Peyer's patch (tissue), 4 donors: ENCODE data around the gene PALD1. TPM values are rescaled to one million over a fixed set of nuclear protein-coding genes. Genes with fewer than 3 reads are reported as not detected.

Experiments
- DNase-seq, 3 donors: peaks; one replicate each; pipeline ENCODE4 v3.0.0-alpha.2; 2017 to 2019
- H3K27ac ChIP-seq, 4 donors: fragments of 200-600 bp; sonication (generic); one replicate each; pipeline ENCODE4 v1.5.1; 2016 to 2019
- H3K27me3 ChIP-seq, 2 donors: fragments of 200-600 bp; sonication (generic); one replicate each; pipeline ENCODE4 v1.5.1; 2019
- H3K36me3 ChIP-seq, 3 donors: fragments of 200-600 bp; sonication (generic); one replicate each; pipeline ENCODE4 v1.5.1; 2016 to 2019
- H3K4me1 ChIP-seq, 4 donors: fragments of 200-600 bp; sonication (generic); one replicate each; pipeline ENCODE4 v1.5.1; 2016 to 2019
- H3K4me3 ChIP-seq, 4 donors: fragments of 200-600 bp; sonication (generic); 1 replicate in 3 of 4; 2 replicates in 1 of 4; pipeline ENCODE4 v1.5.1; 2016 to 2019; ENCODE audit warnings: mild to moderate bottlenecking in 1 of 4
- H3K9me3 ChIP-seq, 4 donors: fragments of 200-600 bp; sonication (generic); one replicate each; pipeline ENCODE4 v1.5.1; 2016 to 2019; ENCODE audit warnings: mild to moderate bottlenecking in 1 of 4
- POLR2A ChIP-seq, 2 donors: fragments of 450-650 bp; IDR thresholded peaks; one replicate each; pipeline ENCODE4 v1.5.1; 2017; ENCODE audit warnings: antibody characterized with exemption in 2 of 2, mild to moderate bottlenecking in 2 of 2, moderate library complexity in 2 of 2
- total RNA-seq, 4 donors: library from RNA; depleted of rRNA; stranded (reverse); fragments of >200 nt; gene quantifications; one replicate each; pipeline ENCODE4 v1.1.0, GENCODE V29; 2016
- TF ChIP-seq, protein P1 (sequence below), 6 experiments: fragments of 450-650 bp in 4 of 6; fragments of 200-600 bp in 2 of 6; sonication (generic) in 1 of 6; IDR thresholded peaks; one replicate each; pipeline ENCODE4 v1.5.1; 2017 to 2019; ENCODE audit warnings: antibody characterized with exemption in 6 of 6, mild to moderate bottlenecking in 3 of 6, moderate library complexity in 1 of 6

PALD1 gene
- total RNA-seq, 4 donors from 2014 or later = 1.2 to 15.7 (median 3.6) TPM

DNA sequence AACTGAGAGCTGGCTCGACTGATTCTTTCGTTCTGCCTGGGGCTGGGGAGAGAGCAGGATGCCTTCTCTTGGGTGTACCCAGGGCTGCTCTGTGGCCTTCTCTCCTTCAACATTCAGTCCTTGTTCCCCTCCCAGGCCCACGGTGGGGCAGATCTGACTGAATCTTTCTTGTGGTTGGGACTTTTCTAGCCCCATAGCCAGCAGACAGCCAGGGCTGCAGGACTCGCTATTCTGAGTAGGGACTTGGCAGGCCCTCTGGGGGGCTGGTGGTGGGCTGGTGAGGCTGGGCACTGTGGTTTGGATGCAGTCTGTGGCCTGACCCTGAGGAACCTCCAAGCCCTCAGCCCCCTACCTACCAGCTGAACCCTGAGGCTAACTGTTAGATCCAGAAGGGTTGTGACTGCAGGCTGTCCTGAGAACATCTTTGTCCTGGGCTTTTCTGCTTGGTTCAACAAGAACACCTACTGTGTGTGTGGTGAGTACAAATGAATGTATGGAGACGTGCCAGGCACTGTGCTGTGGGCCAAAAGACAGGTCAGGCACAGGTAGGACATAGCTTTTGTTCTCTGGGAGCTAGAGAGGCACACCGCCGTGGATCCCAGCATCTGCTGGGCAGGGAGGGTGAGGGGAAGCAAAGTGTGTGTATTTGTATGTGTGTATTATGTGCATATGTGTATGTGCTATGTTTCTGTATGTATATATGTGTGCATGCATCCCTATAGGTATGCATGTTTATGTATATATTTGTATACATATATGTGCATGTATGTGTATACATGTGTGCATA is 2.1 kb upstream of the PALD1 start:
- no peak for DNase-seq
- H3K9me3 ChIP-seq = no peaks in the 10 kb centered on the region
- peaks cover 0 to 36% (median 27%) of the 10 kb centered on the region in 4 donors for H3K4me1 ChIP-seq
- no peak overlapping the region for H3K4me3 ChIP-seq
- H3K36me3 ChIP-seq = no peaks in the 10 kb centered on the region
- no peak overlapping the region for H3K27ac ChIP-seq
- TF ChIP-seq, protein P1, sequence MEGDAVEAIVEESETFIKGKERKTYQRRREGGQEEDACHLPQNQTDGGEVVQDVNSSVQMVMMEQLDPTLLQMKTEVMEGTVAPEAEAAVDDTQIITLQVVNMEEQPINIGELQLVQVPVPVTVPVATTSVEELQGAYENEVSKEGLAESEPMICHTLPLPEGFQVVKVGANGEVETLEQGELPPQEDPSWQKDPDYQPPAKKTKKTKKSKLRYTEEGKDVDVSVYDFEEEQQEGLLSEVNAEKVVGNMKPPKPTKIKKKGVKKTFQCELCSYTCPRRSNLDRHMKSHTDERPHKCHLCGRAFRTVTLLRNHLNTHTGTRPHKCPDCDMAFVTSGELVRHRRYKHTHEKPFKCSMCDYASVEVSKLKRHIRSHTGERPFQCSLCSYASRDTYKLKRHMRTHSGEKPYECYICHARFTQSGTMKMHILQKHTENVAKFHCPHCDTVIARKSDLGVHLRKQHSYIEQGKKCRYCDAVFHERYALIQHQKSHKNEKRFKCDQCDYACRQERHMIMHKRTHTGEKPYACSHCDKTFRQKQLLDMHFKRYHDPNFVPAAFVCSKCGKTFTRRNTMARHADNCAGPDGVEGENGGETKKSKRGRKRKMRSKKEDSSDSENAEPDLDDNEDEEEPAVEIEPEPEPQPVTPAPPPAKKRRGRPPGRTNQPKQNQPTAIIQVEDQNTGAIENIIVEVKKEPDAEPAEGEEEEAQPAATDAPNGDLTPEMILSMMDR (IDR thresholded peaks at IDR 0.05) = no peak
- no peaks in the 10 kb centered on the region for H3K27me3 ChIP-seq

DNA sequence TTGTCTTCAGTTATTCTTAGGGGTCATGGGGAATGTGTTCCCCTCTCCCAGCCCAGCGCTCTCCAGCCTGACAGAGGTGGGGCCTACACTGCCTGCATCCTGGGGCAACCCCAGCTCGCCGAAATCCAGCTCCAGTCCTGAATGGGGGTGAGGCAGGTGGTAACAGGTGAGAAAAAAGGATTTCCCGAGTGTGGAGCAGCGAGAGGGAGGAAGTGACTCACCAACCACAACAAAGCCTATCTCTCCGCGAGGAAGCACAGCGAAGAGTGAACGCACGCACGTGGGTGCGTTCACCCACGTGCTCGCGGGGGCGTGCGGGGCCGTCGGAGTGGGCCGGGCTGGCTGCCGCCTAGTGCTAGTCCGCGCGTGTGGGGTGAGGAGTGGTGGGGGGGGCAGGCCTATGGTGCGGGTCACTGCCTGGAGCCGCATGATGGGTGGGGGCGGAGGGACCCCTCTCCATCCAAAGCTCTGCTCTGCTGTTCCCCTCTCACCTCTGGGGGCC is 855 bp upstream of the PALD1 start:
- peak in 2 of 3 donors; percentile 59 to 74 for DNase-seq
- Histone ChIP-seq H3K27me3 (no peaks in the 10 kb centered on the region), H3K4me3 (peak overlapping the region; percentile 54 to 77 (median 64)), H3K9me3 (no peaks in the 10 kb centered on the region), H3K27ac (peak overlapping the region in 2 of 4 donors; percentile 72 to 75), H3K36me3 (no peaks in the 10 kb centered on the region), H3K4me1 (peaks cover 0 to 46% (median 27%) of the 10 kb centered on the region in 4 donors)
- TF ChIP-seq, protein P1 (IDR thresholded peaks at IDR 0.05) = no peak
- TF ChIP-seq POLR2A (IDR thresholded peaks at IDR 0.05) = no peak

DNA sequence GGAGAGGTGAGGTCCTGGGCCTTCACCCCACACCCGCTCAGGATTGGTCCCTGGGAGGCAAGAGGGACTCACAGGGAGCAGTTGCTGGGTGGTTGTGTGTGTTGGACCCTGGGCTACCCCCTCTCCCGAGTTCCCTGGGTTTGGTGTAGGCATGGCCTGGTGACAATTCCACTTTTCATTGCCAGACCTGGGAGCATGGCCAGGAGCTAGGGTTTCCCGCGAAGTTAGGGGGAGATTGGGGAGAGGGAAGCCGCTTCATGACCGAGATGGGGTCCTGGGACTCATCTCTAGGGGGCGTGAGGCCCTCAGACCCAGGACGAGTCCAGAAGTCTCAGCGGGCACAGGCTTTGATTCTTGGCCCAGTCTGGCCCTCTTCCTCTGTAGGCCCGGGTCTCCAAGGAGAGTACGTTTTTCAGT is 606 bp downstream of the PALD1 start:
- H3K27ac ChIP-seq = peak overlapping the region; percentile 40 to 75 (median 58)
- no peaks in the 10 kb centered on the region for H3K27me3 ChIP-seq
- H3K4me1 ChIP-seq = peaks cover 0 to 57% (median 27%) of the 10 kb centered on the region in 4 donors
- no peaks in the 10 kb centered on the region for H3K36me3 ChIP-seq
- H3K9me3 ChIP-seq = no peaks in the 10 kb centered on the region
- no peak for TF ChIP-seq POLR2A (IDR thresholded peaks at IDR 0.05)
- TF ChIP-seq, protein P1 (IDR thresholded peaks at IDR 0.05) = no peak
- DNase-seq = no peak
- H3K4me3 ChIP-seq = peak overlapping the region; percentile 54 to 77 (median 64)

DNA sequence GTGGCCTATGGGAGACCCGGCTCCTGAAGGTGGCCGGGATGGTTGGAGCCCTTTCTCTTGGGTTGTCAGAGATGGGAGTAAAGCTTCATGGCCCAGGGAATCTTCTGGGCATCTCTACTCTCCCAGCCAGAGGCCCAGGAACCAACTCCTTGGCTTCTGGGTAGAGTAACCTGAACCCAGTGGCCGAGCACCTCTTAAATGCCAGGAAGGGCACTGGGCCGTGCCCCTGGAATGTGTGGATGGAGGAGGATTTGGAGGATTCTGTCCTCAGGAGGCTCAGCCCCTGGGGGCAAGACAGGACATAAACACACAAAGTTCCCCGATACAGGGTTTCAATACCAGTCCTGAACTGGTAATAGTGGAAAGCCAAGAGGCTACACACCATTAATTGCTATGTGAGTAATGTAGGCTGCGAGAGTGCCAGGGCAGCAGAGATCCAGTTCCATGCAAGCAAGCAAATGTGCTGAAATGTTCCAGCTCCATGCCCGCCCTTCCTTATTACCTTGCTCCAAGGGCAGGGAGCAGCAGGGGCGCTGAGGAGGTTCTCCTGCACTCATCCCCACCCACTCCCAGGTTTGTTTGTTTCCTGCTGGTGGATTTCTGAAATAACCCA is 1.2 kb downstream of the PALD1 start:
- no peak for DNase-seq
- Histone ChIP-seq H3K4me3 (peak overlapping the region; percentile 1 to 77 (median 57)), H3K4me1 (peaks cover 0 to 57% (median 27%) of the 10 kb centered on the region in 4 donors), H3K27me3 (no peaks in the 10 kb centered on the region), H3K36me3 (no peaks in the 10 kb centered on the region), H3K27ac (peak overlapping the region in 3 of 4 donors; percentile 45 to 75 (median 72)), H3K9me3 (no peaks in the 10 kb centered on the region)
- TF ChIP-seq, protein P1 (IDR thresholded peaks at IDR 0.05) = no peak
- TF ChIP-seq POLR2A (IDR thresholded peaks at IDR 0.05) = no peak

DNA sequence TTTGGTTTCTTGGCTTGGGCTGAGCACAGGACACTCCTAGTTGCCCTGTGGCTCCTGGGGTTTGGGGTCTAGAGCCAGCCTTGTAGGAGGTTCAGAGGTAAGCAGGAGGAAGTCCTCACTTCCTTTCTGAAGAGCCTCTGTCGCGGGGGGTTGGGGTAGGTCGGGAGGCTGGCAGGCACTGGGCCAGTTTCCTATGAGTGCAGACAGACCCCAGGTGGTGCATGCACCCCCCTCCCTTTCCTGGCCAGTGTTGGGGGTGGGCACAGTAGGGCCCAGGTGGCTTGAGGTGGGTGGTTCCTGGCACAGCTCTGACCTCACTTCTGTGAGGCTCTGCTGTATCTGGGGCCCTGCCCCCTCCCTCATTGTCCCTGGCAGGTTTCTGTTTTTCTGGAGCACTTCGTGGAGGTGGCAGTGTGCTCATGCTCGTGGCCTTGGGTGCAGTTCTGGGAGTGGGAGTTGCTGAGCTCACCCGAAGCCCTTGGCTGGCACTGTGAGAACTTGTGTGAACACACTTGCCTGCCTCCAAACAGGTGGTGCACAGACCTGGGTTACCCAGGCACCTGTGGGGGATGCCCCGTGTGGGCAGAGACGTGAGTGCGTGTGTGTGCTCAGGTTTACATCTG is 1.8 kb downstream of the PALD1 start:
- Histone ChIP-seq H3K27me3 (no peaks in the 10 kb centered on the region), H3K9me3 (no peaks in the 10 kb centered on the region), H3K4me3 (peak overlapping the region in 3 of 4 donors; percentile 1 to 77 (median 54)), H3K4me1 (peaks cover 0 to 57% (median 27%) of the 10 kb centered on the region in 4 donors), H3K27ac (peak overlapping the region in 2 of 4 donors; percentile 72 to 75), H3K36me3 (no peaks in the 10 kb centered on the region)
- DNase-seq = peak in 2 of 3 donors; percentile 64 to 70
- no peak for TF ChIP-seq POLR2A (IDR thresholded peaks at IDR 0.05)
- TF ChIP-seq, protein P1 (IDR thresholded peaks at IDR 0.05) = no peak
